Dermis microvascular lymphatic vessel endothelial cell (primary cell): ENCODE measurements around the gene DHX34. TPM values are rescaled to one million over a fixed set of nuclear protein-coding genes. Genes with fewer than 3 reads are reported as not detected.

Experiments used
- total RNA-seq: library from RNA; depleted of rRNA; stranded (reverse); fragments of >200 nt; gene quantifications from 2 replicates; pipeline ENCODE4 v1.2.1, GENCODE V29; 2014

DHX34 gene
- total RNA-seq, 1 donor from 2014 or later: 5.0 TPM

Other genes with a start within 250 kb of the DHX34 start
- 7.8 and 8.6 TPM in 2 replicates for gene ZC3H4, start 235.5 kb upstream of the DHX34 start, total RNA-seq
- gene SAE1, start 218.5 kb upstream of the DHX34 start, total RNA-seq: 139 and 164 TPM in 2 replicates
- gene BBC3, start 118.1 kb upstream of the DHX34 start, total RNA-seq: 15.0 and 17.3 TPM in 2 replicates
- gene CCDC9, start 92.8 kb upstream of the DHX34 start, total RNA-seq: 2.3 and 4.4 TPM in 2 replicates
- gene INAFM1, start 74.4 kb upstream of the DHX34 start, total RNA-seq: 0.51 and 0.89 TPM in 2 replicates
- gene C5AR1, start 39.5 kb upstream of the DHX34 start, total RNA-seq: not detected in 2 replicates
- 0.13 TPM in 2 replicates for gene C5AR2, start 17.1 kb upstream of the DHX34 start, total RNA-seq
- 0.13 and 0.26 TPM in 2 replicates for gene MEIS3, start 70.2 kb downstream of the DHX34 start, total RNA-seq
- not detected in 2 replicates for gene SLC8A2, start 122.6 kb downstream of the DHX34 start, total RNA-seq
- 4.0 and 5.3 TPM in 2 replicates for gene KPTN, start 134.9 kb downstream of the DHX34 start, total RNA-seq
- 62.3 and 96.5 TPM in 2 replicates for gene NAPA, start 165.7 kb downstream of the DHX34 start, total RNA-seq
- gene ZNF541, start 223.8 kb downstream of the DHX34 start, total RNA-seq: 0.39 and 0.63 TPM in 2 replicates